T-helper 17 cell (primary cell): Measurements from ENCODE around the gene RPL6. TPM values are rescaled to one million over a fixed set of nuclear protein-coding genes. Genes with fewer than 3 reads are reported as not detected.

ENCODE experiments used
- total RNA-seq, 4 donors: library from RNA in 2 of 4; stranded (reverse) in 2 of 4; gene quantifications; one replicate each; pipeline ENCODE4 v1.2.3 and lab custom pipeline; 2022 to 2026

Gene RPL6
- total RNA-seq, 2 donors from 2014 or later, result 1,682 to 1,686 TPM

Other genes starting within 250 kb of the RPL6 start
- gene HECTD4, start 27.2 kb downstream of the RPL6 start, total RNA-seq, result 10 to 100 TPM; 54.3 to 60.9 TPM
- 10 to 100 TPM; 53.5 to 53.7 TPM for gene PTPN11, start 9.3 kb upstream of the RPL6 start, total RNA-seq